Measurements from ENCODE around the gene CORO7. TPM values are rescaled to one million over a fixed set of nuclear protein-coding genes. Genes with fewer than 3 reads are reported as not detected.

The CORO7 gene
- total RNA-seq, 1 donor, result 17.7 TPM

DNA sequence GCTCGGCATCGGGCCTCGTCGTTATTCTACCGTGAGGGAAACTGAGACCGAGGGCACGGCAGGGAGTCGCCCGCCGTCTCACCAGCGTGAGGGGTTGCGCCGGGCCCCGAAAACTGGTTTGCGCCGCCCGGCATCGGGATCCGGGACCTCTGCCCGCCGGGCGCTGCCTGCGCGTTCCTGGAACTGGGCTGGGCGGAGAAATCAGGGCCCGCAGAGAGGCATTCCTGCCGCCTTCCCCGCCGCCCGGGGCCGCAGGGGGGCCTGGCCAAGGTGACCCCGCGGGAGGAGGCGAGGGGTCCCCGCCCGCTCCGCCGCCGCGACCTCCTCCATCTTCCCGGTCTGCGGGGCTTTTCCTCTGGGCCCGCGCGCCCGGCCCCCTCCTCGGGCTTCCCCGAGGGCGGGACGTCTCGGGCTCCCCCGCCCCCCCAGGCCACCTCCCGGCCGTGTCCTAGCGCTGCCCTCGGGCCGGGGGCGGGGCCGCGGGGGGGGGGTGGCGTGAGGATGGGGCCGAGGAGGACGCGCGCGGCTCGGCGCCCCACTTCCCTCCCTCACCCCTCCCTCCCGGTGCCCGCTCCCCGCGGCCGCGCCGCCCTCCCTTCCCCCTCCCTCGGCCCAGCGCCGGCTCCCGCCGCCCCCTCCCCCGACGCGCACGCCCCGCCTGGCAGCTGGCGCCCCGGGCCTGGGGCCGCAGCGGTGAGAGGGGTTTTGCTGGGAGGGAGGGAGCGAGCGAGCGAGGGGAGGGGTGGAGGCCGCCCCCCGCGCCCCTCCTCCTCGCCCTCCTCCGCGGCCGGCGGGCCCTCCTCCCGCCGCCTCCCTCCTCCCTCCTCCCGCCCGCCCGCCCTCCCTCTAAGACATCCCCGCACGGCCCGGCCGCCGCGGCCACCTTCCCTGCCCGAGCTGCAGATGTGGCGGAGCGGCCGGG is 100.9 kb downstream of the CORO7 start, which contains the start of gene GLIS2:
Gene GLIS2, plus strand, starts transcription at position 882 of the 922 bp plus-strand sequence. CDS start 16,214 bp downstream, outside the sequence.
- DNase-seq (ENCODE audit: insufficient read length, low spot score, missing footprints), result peak; percentile 100
- H3K27me3 ChIP-seq (ENCODE audit: insufficient read depth, low read length), result no peaks in the 10 kb centered on the region
- no peaks in the 10 kb centered on the region for H3K9me3 ChIP-seq (ENCODE audit: low read depth, low read length)
- H3K4me1 ChIP-seq (ENCODE audit: insufficient read depth, low read length), result peaks cover 37% of the 10 kb centered on the region
- peak within 1 kb of the TSS; percentile 81 for H2AFZ ChIP-seq (ENCODE audit: low read length)
- no peaks in the 10 kb centered on the region for H3K36me3 ChIP-seq (ENCODE audit: insufficient read depth, low read length)
- peaks cover 41% of the 10 kb centered on the region for H4K20me1 ChIP-seq (ENCODE audit: insufficient read depth, low read length)
- peak within 1 kb of the TSS; percentile 89 for H3K4me3 ChIP-seq (ENCODE audit: insufficient read depth, low read length)
- TF ChIP-seq CTCF (IDR thresholded peaks at IDR 0.05; ENCODE audit: extremely low read depth, low read depth, low read length), result no peak
- peak within 1 kb of the TSS; percentile 48 for H3K27ac ChIP-seq (ENCODE audit: low read depth, low read length)
- H3K79me2 ChIP-seq (ENCODE audit: insufficient read depth, low read length), result peaks cover 42% of the 10 kb centered on the region
- H3K4me2 ChIP-seq (ENCODE audit: insufficient read depth, low read length), result peak within 1 kb of the TSS; percentile 85

DNA sequence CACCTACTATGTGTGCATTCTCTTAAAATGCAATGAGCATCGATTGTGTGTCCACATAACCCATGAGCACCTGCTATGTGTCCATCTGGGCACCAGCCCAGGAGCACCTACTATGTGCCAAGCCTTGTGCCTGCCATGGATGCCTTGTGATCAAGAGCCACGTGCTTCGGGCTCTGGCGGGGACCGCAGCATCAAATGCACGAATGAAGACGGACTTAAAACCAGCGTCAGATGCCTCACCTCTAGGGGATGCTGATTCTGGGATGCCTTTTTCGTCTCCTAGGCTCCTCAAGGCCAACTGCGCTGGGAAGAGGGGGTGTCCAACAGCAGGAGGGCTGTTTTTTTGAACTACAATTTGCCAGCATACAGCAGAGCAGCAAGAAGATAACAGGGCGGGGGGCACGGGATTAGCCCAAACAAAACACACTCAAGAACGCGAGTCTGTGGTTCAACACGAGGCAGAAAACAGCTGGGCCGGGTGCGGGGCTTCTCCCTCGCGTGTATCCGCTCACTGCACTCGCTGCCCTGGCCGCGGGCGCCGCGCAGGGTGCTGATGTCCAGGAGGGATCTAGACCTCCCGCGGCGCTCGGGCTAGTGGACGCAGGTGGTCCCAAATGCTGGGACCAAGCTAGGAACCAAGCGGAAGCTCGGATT is 101.7 kb downstream of the CORO7 start:
- no peaks in the 10 kb centered on the region for H3K36me3 ChIP-seq (ENCODE audit: insufficient read depth, low read length)
- no peak for TF ChIP-seq CTCF (IDR thresholded peaks at IDR 0.05; ENCODE audit: extremely low read depth, low read depth, low read length)
- H4K20me1 ChIP-seq (ENCODE audit: insufficient read depth, low read length), result peaks cover 33% of the 10 kb centered on the region
- no peaks in the 10 kb centered on the region for H3K9me3 ChIP-seq (ENCODE audit: low read depth, low read length)
- H3K27me3 ChIP-seq (ENCODE audit: insufficient read depth, low read length), result no peaks in the 10 kb centered on the region
- peak overlapping the region; percentile 81 for H2AFZ ChIP-seq (ENCODE audit: low read length)
- H3K4me1 ChIP-seq (ENCODE audit: insufficient read depth, low read length), result peaks cover 33% of the 10 kb centered on the region
- H3K4me2 ChIP-seq (ENCODE audit: insufficient read depth, low read length), result peak overlapping the region; percentile 83
- peaks cover 34% of the 10 kb centered on the region for H3K79me2 ChIP-seq (ENCODE audit: insufficient read depth, low read length)
- peak; percentile 93 for DNase-seq (ENCODE audit: insufficient read length, low spot score, missing footprints)
- H3K27ac ChIP-seq (ENCODE audit: low read depth, low read length), result peak overlapping the region; percentile 21
- H3K4me3 ChIP-seq (ENCODE audit: insufficient read depth, low read length), result peak overlapping the region; percentile 77

- H3K36me3 ChIP-seq (ENCODE audit: insufficient read depth, low read length), result no peaks in the 10 kb centered on the region
- H3K27ac ChIP-seq (ENCODE audit: low read depth, low read length), result no peak overlapping the region
- peaks cover 26% of the 10 kb centered on the region for H3K79me2 ChIP-seq (ENCODE audit: insufficient read depth, low read length)
- DNase-seq (ENCODE audit: insufficient read length, low spot score, missing footprints), result peak; percentile 96
- no peaks in the 10 kb centered on the region for H3K27me3 ChIP-seq (ENCODE audit: insufficient read depth, low read length)
- H3K4me1 ChIP-seq (ENCODE audit: insufficient read depth, low read length), result peaks cover 25% of the 10 kb centered on the region
- H3K9me3 ChIP-seq (ENCODE audit: low read depth, low read length), result no peaks in the 10 kb centered on the region
- no peak overlapping the region for H2AFZ ChIP-seq (ENCODE audit: low read length)
- H3K4me2 ChIP-seq (ENCODE audit: insufficient read depth, low read length), result no peak overlapping the region
- TF ChIP-seq CTCF (IDR thresholded peaks at IDR 0.05; ENCODE audit: extremely low read depth, low read depth, low read length), result peak; percentile 62
- peak overlapping the region; percentile 3 for H3K4me3 ChIP-seq (ENCODE audit: insufficient read depth, low read length)
- H4K20me1 ChIP-seq (ENCODE audit: insufficient read depth, low read length), result peaks cover 25% of the 10 kb centered on the region
These were observed 102.5 kb downstream of the CORO7 start for GRCh38 chr16:4313563-4314531.
